NCI-H460 (cell line): ENCODE data around the gene FAM227B. TPM values are rescaled to one million over a fixed set of nuclear protein-coding genes. Genes with fewer than 3 reads are reported as not detected.
A peak's percentile ranks its signal among the peaks of the same experiment; 100 is the strongest.
"Not testable (repeated sequence)": the region's sequence is repeated elsewhere in the genome, so short reads cannot be mapped to it uniquely, and the experiment has no call there.

ENCODE experiments used
- DNase-seq: peaks from one replicate; pipeline ENCODE4 v3.0.0-alpha.2; 2016; ENCODE audit warnings: low read depth; ENCODE audit errors: extremely low read depth
- total RNA-seq: library from RNA; depleted of rRNA; stranded (reverse); fragments of >200 nt; shearing (Covaris generic); gene quantifications from 2 replicates; pipeline ENCODE4 v1.2.3, GENCODE V29; 2014

The FAM227B gene
- total RNA-seq, 1 experiment from 2014 or later: 6.7 TPM

GRCh38 chr15:49441356-49441755, 179.3 kb downstream of the FAM227B start:
- no peak for DNase-seq

GRCh38 chr15:49439678-49440395, 180.8 kb downstream of the FAM227B start:
- no peak for DNase-seq

- no peak for DNase-seq
Measured at GRCh38 chr15:49438962-49439631, 181.5 kb downstream of the FAM227B start.

GRCh38 chr15:49436751-49437150, 183.9 kb downstream of the FAM227B start:
- DNase-seq: no peak

- no peak for DNase-seq
Measured at GRCh38 chr15:49435174-49435573, 185.4 kb downstream of the FAM227B start.

GRCh38 chr15:49430046-49430445, 190.6 kb downstream of the FAM227B start:
- DNase-seq: no peak

GRCh38 chr15:49428409-49429095, 192.1 kb downstream of the FAM227B start:
- no peak for DNase-seq

GRCh38 chr15:49427372-49427771, 193.2 kb downstream of the FAM227B start:
- DNase-seq: no peak

- no peak for DNase-seq
Measured at GRCh38 chr15:49424954-49425353, 195.7 kb downstream of the FAM227B start.

GRCh38 chr15:49423901-49424550, 196.6 kb downstream of the FAM227B start:
- no peak for DNase-seq

GRCh38 chr15:49423021-49423420, 197.6 kb downstream of the FAM227B start, which contains the start of gene FGF7:
TSS of gene FGF7 (plus strand) at chr15:49423242. CDS start at chr15:49424298, 1,056 bp downstream.
- no peak for DNase-seq

- peak; percentile 13 for DNase-seq
Measured at GRCh38 chr15:49421991-49422390, 198.6 kb downstream of the FAM227B start.

- DNase-seq: no peak
Measured at GRCh38 chr15:49418811-49419210, 201.8 kb downstream of the FAM227B start.

- DNase-seq: no peak
Measured at GRCh38 chr15:49415638-49416037, 205.0 kb downstream of the FAM227B start.

- no peak for DNase-seq
Measured at GRCh38 chr15:49415149-49415548, 205.5 kb downstream of the FAM227B start.

- no peak for DNase-seq
Measured at GRCh38 chr15:49412797-49413196, 207.8 kb downstream of the FAM227B start.

GRCh38 chr15:49410641-49411040, 210.0 kb downstream of the FAM227B start:
- no peak for DNase-seq

- DNase-seq: no peak
Measured at GRCh38 chr15:49406352-49407118, 214.1 kb downstream of the FAM227B start.

GRCh38 chr15:49402515-49403296, 217.9 kb downstream of the FAM227B start:
- not testable (repeated sequence) for DNase-seq
